CD4-positive, alpha-beta T cell treated with Interleukin-10 for 1 hour (primary cell): ENCODE data around the gene ACAN.

Source experiments
- DNase-seq: peaks from one replicate; pipeline ENCODE4 v3.0.0-alpha.2; 2020

The ACAN gene

GRCh38 chr15:88802250-88802990 is 816 bp upstream of the ACAN start:
- no peak for DNase-seq

- no peak for DNase-seq
These were observed 320 bp upstream of the ACAN start for GRCh38 chr15:88802991-88803240.

- no peak for DNase-seq
These were observed 648 bp downstream of the ACAN start for GRCh38 chr15:88803920-88804247.

DNA sequence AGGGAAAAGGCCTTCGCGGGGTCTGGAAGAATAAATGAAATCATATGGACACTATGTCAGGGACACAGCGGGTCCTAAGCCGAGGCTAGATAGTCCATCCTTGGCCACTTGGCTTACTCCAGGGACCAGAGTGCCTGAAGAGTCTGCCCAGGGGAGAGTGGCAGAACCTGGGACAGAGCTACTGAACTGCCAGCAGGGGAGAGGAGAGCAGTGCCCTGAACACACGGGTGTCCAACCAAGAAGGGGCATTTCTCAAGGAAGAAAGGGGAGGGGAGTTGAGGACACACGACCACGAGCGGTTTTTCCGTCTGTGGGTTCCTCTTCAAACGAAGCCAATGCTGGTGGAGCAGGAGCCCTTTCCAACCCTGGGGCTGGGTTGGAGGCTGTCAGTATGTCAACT is 1.0 kb downstream of the ACAN start:
- no peak for DNase-seq

DNA sequence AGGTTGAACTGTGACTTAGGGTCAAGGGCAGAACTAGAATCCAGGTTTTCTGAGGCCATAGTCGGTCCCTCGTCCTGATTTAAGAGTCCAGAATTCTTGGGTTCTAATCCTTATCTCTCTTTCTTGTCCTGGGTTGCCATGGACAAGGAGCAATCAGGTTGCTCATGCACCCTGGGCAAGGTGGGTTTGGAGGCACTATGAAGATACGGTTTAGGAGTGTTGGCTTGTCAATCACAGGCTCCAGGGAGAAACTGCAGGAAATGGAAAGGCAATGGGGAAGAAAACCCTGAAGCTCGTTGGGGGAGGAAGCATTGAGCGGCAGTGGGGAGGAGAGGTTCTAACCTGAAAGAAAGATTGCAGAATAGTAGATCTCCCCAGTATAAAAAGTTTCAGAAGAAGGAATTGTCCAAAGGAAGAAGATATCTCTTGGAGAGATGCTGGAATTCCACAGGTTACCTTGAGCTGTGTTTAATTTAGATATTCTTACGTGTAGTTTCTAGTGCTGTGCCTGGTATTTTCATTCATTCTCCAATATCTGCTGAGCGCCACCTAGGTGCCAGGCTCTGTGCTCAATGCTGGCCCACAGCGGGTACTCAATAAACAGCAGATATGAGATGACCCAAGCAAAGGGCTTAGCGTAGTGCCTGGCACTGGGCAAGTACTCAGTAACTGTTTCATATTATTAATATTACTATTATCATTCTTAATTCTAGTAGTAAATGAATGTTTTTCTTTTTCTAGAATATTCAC is 2.0 kb downstream of the ACAN start:
- peak; percentile 3 for DNase-seq

DNA sequence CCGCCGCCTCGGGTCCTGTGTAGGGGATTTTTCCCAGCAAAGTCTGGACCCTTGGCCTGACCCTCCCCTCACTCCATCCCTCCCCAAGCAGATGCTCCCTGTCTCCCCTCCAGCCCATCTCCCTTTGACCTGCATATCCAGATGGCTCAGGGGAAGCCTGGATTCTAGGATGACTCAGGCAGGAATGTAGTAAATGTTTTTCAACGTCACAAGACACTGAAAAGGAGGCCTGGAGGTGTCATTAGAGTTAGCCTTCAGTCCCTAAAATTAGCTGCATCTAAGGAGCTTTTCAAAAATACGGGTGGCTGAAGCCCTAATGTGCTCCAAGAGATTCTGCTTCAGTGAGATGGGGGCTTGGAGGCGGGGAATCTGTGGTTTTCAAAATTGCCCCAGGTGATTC is 7.2 kb downstream of the ACAN start:
- no peak for DNase-seq

GRCh38 chr15:88812133-88812532 is 8.9 kb downstream of the ACAN start:
- DNase-seq, result no peak

- no peak for DNase-seq
These were observed 10.7 kb downstream of the ACAN start for GRCh38 chr15:88813960-88814359.

- no peak for DNase-seq
These were observed 11.2 kb downstream of the ACAN start for GRCh38 chr15:88814393-88814792.

GRCh38 chr15:88818920-88819319 is 15.7 kb downstream of the ACAN start:
- no peak for DNase-seq

- DNase-seq, result no peak
These were observed 18.8 kb downstream of the ACAN start for GRCh38 chr15:88821993-88822392.

GRCh38 chr15:88828791-88829190 is 25.6 kb downstream of the ACAN start:
- no peak for DNase-seq

- DNase-seq, result no peak
These were observed 26.8 kb downstream of the ACAN start for GRCh38 chr15:88830016-88830415.

GRCh38 chr15:88832820-88833730 is 29.8 kb downstream of the ACAN start:
- DNase-seq, result no peak

GRCh38 chr15:88833731-88834100 is 30.5 kb downstream of the ACAN start:
- no peak for DNase-seq

- DNase-seq, result peak; percentile 23
These were observed 31.1 kb downstream of the ACAN start for GRCh38 chr15:88834211-88834812.

DNA sequence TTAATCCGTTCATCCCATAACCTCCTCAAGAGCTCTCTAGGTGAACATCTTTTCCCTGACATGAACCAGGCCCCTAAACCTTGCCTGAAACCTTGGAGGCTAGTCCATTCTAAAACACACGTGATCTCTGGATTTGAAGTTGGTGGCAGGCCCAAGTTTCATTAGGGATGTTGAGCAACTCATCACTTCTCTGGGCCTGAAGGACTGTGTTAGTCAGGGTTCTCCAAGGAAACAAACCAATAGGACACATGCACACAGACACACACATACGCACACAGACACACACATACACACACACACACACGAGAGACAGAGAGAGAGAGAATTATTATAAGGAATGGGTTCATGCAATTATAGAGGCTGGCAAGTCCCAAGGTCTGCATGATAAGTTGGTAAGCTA is 31.9 kb downstream of the ACAN start:
- DNase-seq, result no peak

DNA sequence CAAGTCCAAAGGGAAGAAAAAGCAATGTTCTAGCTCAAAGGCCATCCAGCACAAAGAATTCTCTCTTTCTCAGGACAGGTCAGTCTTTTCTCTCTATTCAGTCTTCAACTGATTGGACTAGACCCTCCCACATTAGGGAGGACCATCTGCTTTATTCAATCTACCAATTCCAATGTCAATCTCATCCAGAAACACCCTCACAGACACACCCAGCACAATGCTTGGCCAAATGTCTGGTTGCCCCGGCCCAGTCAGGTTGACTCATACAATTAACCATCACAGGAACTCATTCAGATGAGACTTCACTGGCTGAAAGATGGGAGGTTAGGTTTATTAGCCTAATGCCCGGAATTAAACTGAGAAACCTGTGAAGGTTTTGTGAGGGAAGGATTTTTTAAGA is 32.4 kb downstream of the ACAN start:
- no peak for DNase-seq

DNA sequence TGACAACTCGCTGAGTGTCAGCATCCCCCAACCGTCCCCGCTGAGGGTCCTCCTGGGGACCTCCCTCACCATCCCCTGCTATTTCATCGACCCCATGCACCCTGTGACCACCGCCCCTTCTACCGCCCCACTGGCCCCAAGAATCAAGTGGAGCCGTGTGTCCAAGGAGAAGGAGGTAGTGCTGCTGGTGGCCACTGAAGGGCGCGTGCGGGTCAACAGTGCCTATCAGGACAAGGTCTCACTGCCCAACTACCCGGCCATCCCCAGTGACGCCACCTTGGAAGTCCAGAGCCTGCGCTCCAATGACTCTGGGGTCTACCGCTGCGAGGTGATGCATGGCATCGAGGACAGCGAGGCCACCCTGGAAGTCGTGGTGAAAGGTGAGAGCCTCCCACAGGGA is 35.4 kb downstream of the ACAN start:
- no peak for DNase-seq

DNA sequence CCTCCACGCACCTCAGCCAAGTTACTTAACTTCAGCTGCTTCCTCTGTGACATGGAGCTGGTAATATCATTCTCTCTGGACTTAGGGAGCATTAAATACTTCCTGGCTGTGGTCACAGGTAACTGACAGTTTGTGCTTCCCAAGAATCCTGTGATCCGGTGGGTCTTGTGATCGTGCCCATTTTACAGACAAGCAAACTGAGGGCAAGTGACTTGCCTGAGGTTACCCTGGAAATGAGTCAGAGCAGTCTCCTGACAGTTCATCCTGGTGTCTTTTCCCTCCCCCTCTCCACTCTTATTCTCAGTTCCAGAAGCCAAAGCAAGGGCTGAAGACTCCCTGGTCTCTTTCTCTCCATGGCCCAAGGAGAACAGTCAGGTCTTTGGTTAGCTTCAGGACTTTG is 35.9 kb downstream of the ACAN start:
- no peak for DNase-seq

GRCh38 chr15:88839961-88840360 is 36.7 kb downstream of the ACAN start:
- no peak for DNase-seq

DNA sequence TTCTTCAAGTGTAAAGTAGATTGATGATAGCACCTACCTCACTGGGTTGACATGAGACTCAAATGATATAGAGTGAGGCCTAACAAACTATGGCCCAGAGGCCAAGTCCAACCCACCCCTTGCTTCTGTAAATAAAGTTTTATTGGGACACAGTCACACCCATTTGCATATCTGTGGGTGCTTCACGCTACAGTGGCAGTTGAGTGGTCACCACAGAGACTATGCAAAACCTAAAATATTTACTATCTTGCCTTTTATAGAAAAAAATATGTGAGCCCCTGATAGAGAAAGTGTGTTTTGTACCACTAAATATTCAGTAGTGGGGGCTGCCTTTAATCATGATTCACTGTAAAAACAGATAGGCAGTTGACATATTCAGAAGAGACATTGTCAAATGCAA is 38.0 kb downstream of the ACAN start:
- no peak for DNase-seq

GRCh38 chr15:88842156-88842555 is 38.9 kb downstream of the ACAN start:
- DNase-seq, result no peak

DNA sequence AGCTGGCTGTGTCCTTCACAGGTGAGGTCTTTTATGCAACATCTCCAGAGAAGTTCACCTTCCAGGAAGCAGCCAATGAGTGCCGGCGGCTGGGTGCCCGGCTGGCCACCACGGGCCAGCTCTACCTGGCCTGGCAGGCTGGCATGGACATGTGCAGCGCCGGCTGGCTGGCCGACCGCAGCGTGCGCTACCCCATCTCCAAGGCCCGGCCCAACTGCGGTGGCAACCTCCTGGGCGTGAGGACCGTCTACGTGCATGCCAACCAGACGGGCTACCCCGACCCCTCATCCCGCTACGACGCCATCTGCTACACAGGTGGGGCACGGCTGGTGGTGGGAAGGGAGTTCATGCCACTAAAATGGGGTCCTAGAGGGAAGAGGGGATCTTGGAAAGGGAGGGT is 40.1 kb downstream of the ACAN start:
- no peak for DNase-seq
